ENCODE measurements around the gene TFIP11. TPM values are rescaled to one million over a fixed set of nuclear protein-coding genes. Genes with fewer than 3 reads are reported as not detected.

Gene TFIP11
- total and polyA plus RNA-seq, 2 of the 8 experiments (the other 6 are each of a cell fraction or from before 2014, with no cell fraction given), result 18.1 to 28.3 TPM

DNA sequence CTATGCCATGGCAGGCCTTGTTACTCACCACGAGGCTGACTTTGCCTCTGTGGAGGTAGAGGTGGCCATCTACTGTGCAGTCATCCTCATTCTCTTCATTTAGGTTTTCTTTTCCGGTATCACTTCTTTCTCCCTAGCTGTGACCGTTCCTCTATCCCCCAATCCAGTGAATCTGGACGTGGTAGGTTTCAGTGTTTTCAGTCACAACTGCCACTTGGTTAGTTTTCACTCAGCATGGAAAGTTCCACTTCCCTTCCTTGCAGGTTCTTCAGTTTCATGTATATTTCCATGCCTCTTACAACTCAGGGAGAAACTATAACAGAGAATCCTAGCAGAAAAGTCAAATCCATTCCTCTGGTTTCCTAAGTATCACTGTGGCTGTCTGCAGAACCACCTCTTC is 30.6 kb downstream of the TFIP11 start:
- H3K36me3 ChIP-seq (ENCODE audit: control insufficient read depth in 2 of 4, insufficient read depth in 4 of 4, low read length in 3 of 4), result peaks cover 1 to 16% (median 10%) of the 10 kb centered on the region in 4 experiments; a peak in 7 of 8 replicates
- H4K20me1 ChIP-seq (replicated peaks in 1 of 2; ENCODE audit: control insufficient read depth in 1 of 2, insufficient read depth in 2 of 2, low read length in 2 of 2), result peaks cover 0 to 5% of the 10 kb centered on the region in 2 experiments
- ChIA-PET CTCF (ENCODE audit: partially characterized antibody) (interaction anchor here (0.9 to 2.8 kb wide), 4 partner anchors 14 to 184 kb away, joined by 3 to 18 read pairs (median 4); no protein-coding TSS in a partner anchor), POLR2A (ENCODE audit: partially characterized antibody) (interaction anchor here (0.8 to 3.0 kb wide), 5 partner anchors 8 to 90 kb away, joined by 3 to 15 read pairs (median 7); no protein-coding TSS in a partner anchor)
- H3K9me3 ChIP-seq (ENCODE audit: insufficient read depth in 2 of 2, low read depth in 1 of 2, low read length in 1 of 2), result no peaks in the 10 kb centered on the region
- no peak overlapping the region for H3K27ac ChIP-seq (ENCODE audit: low read depth, low read length)
- H3K23ac ChIP-seq (ENCODE audit: insufficient read length), result no peak overlapping the region
- H3K23me2 ChIP-seq (ENCODE audit: low read depth, low read length), result peaks cover 11% of the 10 kb centered on the region
- H3K4me3 ChIP-seq (ENCODE audit: extremely low read depth in 1 of 4, insufficient read depth in 2 of 4, low read depth in 3 of 4, low read length in 4 of 4), result no peak overlapping the region
- H2BK20ac ChIP-seq (ENCODE audit: low read length), result no peak overlapping the region
- H4K8ac ChIP-seq (ENCODE audit: extremely low read depth, insufficient read depth, low read length), result no peak overlapping the region
- no peak overlapping the region for H2AFZ ChIP-seq (ENCODE audit: low read length)
- DNase-seq (ENCODE audit: low read depth in 1 of 2, low spot score in 2 of 2), result no peak
- no peak overlapping the region for H2BK15ac ChIP-seq (ENCODE audit: low read length)
- H2BK5ac ChIP-seq (ENCODE audit: low read depth, low read length), result no peak overlapping the region
- no peak overlapping the region for H3K56ac ChIP-seq (replicated peaks; ENCODE audit: insufficient read length, low read depth, low read length)
- H4K5ac ChIP-seq (ENCODE audit: insufficient read length, low read depth, low read length), result no peak overlapping the region
- 86% methylated on average over 4 of the region's 4 CpGs; no CpG with 5 or more reads in 1 of the 2 experiments for WGBS, 2 experiments (ENCODE audit: extremely low coverage in 1 of 2, insufficient coverage in 1 of 2, insufficient read length in 1 of 2, insufficient replicate concordance in 2 of 2, low coverage in 1 of 2, low lambda C conversion rate in 2 of 2, missing lambda C conversion rate in 1 of 2)
- H3K9ac ChIP-seq (replicated peaks in 1 of 4; ENCODE audit: extremely low read depth in 1 of 4, low read depth in 3 of 4, low read length in 3 of 4), result no peak overlapping the region
- H3K27me3 ChIP-seq (replicated peaks in 1 of 4; ENCODE audit: control insufficient read depth in 3 of 4, extremely low read depth in 1 of 4, insufficient read depth in 3 of 4, low read length in 3 of 4), result no peaks in the 10 kb centered on the region; a peak in 1 of 7 replicates
- FAIRE-seq, result no peak
- no peak overlapping the region for H2BK120ac ChIP-seq (replicated peaks; ENCODE audit: low read depth, low read length)
- H4K91ac ChIP-seq (replicated peaks; ENCODE audit: insufficient read length, low read length), result no peak overlapping the region
- H2AK5ac ChIP-seq (ENCODE audit: low read depth, low read length), result no peak overlapping the region
- H2BK12ac ChIP-seq (ENCODE audit: low read depth, low read length), result no peak overlapping the region
- peaks cover 0 to 14% (median 6%) of the 10 kb centered on the region in 4 experiments; a peak in 5 of 7 replicates for H3K4me1 ChIP-seq (replicated peaks in 1 of 4; ENCODE audit: control insufficient read depth in 3 of 4, insufficient read depth in 4 of 4, low read length in 3 of 4)
- H3K79me2 ChIP-seq (ENCODE audit: control insufficient read depth in 1 of 2, insufficient read depth in 2 of 2, low read length in 2 of 2), result peaks cover 12 to 62% of the 10 kb centered on the region in 2 experiments
- peak overlapping the region in 1 of 2 experiments; percentile 96; a peak in 1 of 4 replicates for H3K4me2 ChIP-seq (ENCODE audit: insufficient read depth in 1 of 2, low read depth in 2 of 2, low read length in 2 of 2)
- no peak overlapping the region for H3K18ac ChIP-seq (ENCODE audit: extremely low read depth, low read length)
- no peak overlapping the region for H3K14ac ChIP-seq (ENCODE audit: insufficient read length)
- H3K79me1 ChIP-seq (ENCODE audit: low read depth, low read length), result peaks cover 6% of the 10 kb centered on the region; the same call in 1 of the 2 replicates
- no peak overlapping the region for H3K4ac ChIP-seq (replicated peaks; ENCODE audit: insufficient read length, low read depth, low read length)
- TF ChIP-seq SIN3A (conservative IDR thresholded peaks at IDR 0.05 in 1 of 2, IDR thresholded peaks at IDR 0.05 in 1 of 2; ENCODE audit: low read depth in 1 of 2, low read length in 2 of 2) (no peak), KDM1A (IDR thresholded peaks at IDR 0.05; ENCODE audit: borderline replicate concordance, low read length) (no peak), GABPA (IDR thresholded peaks at IDR 0.05; ENCODE audit: borderline replicate concordance, insufficient read depth, low read length) (no peak), RAD21 (IDR thresholded peaks at IDR 0.05 in 1 of 2, conservative IDR thresholded peaks at IDR 0.05 in 1 of 2; ENCODE audit: low read depth in 2 of 2, low read length in 2 of 2) (no peak), PHF8 (conservative IDR thresholded peaks at IDR 0.05; ENCODE audit: low read depth, low read length) (no peak), KDM4A (IDR thresholded peaks at IDR 0.05; ENCODE audit: low read depth, low read length, severe bottlenecking) (no peak), NRF1 (IDR thresholded peaks at IDR 0.05; ENCODE audit: low read depth, low read length) (no peak), CREB1 (IDR thresholded peaks at IDR 0.05) (no peak), BACH1 (IDR thresholded peaks at IDR 0.05; ENCODE audit: low read length) (no peak), BCL11A (IDR thresholded peaks at IDR 0.05; ENCODE audit: low read depth in 2 of 2, low read length in 2 of 2) (no peak), JUN (IDR thresholded peaks at IDR 0.05; ENCODE audit: low read depth, low read length) (no peak), TEAD4 (IDR thresholded peaks at IDR 0.05; ENCODE audit: low read depth, low read length) (no peak)
- TF ChIP-seq, protein P1, sequence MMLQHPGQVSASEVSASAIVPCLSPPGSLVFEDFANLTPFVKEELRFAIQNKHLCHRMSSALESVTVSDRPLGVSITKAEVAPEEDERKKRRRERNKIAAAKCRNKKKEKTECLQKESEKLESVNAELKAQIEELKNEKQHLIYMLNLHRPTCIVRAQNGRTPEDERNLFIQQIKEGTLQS (IDR thresholded peaks at IDR 0.05; ENCODE audit: insufficient read depth, low read depth, low read length), result no peak
